HG02938 (cell line): ENCODE results near the gene LRP1-AS.

ENCODE experiments used
- ATAC-seq: cut with Tn5 transposase; IDR thresholded peaks from one replicate; pipeline ENCODE4 v1.9.1; 2021; ENCODE audit warnings: mild to moderate bottlenecking, moderate library complexity; ENCODE audit not compliant: unreplicated experiment

LRP1-AS gene

GRCh38 chr12:57142727-57143126, 4.7 kb downstream of the LRP1-AS start:
- ATAC-seq = no peak

- no peak for ATAC-seq
Observed at GRCh38 chr12:57142121-57142520, 5.3 kb downstream of the LRP1-AS start.

- ATAC-seq = no peak
Observed at GRCh38 chr12:57141249-57141648, 6.2 kb downstream of the LRP1-AS start.

- no peak for ATAC-seq
Observed at GRCh38 chr12:57139796-57140649, 7.4 kb downstream of the LRP1-AS start.

- ATAC-seq = no peak
Observed at GRCh38 chr12:57138526-57139272, 8.7 kb downstream of the LRP1-AS start.

- ATAC-seq = no peak
Observed at GRCh38 chr12:57135527-57136326, 11.7 kb downstream of the LRP1-AS start.

GRCh38 chr12:57134949-57135348, 12.5 kb downstream of the LRP1-AS start:
- ATAC-seq = no peak

GRCh38 chr12:57133916-57134315, 13.5 kb downstream of the LRP1-AS start:
- no peak for ATAC-seq

GRCh38 chr12:57133013-57133569, 14.3 kb downstream of the LRP1-AS start:
- ATAC-seq = no peak

- no peak for ATAC-seq
Observed at GRCh38 chr12:57131896-57132744, 15.3 kb downstream of the LRP1-AS start.

- no peak for ATAC-seq
Observed at GRCh38 chr12:57130941-57131340, 16.5 kb downstream of the LRP1-AS start.

- no peak for ATAC-seq
Observed at GRCh38 chr12:57129889-57130288, 17.5 kb downstream of the LRP1-AS start.

- no peak for ATAC-seq
Observed at GRCh38 chr12:57129321-57129842, 18.0 kb downstream of the LRP1-AS start.

- ATAC-seq = no peak
Observed at GRCh38 chr12:57128519-57129247, 18.7 kb downstream of the LRP1-AS start.

- ATAC-seq = no peak
Observed at GRCh38 chr12:57127726-57128518, 19.5 kb downstream of the LRP1-AS start, which contains the start of gene LRP1. Gene LRP1 (plus strand): TSS chr12:57128483. CDS start chr12:57128965, 482 bp downstream.

GRCh38 chr12:57127101-57127725, 20.2 kb downstream of the LRP1-AS start:
- ATAC-seq = no peak

GRCh38 chr12:57126561-57126960, 20.9 kb downstream of the LRP1-AS start:
- no peak for ATAC-seq

GRCh38 chr12:57126061-57126460, 21.4 kb downstream of the LRP1-AS start:
- no peak for ATAC-seq
